Activated T-cell treated with anti-CD3 and anti-CD28 coated beads, Interleukin-2, amount 50 U/mL, for 4 hours (primary cell): ENCODE measurements around the gene TSKU. TPM values are rescaled to one million over a fixed set of nuclear protein-coding genes. Genes with fewer than 3 reads are reported as not detected.

Experiments
- ATAC-seq, 2 donors: fragments of 200-7000 bp; cut with Tn5 transposase; one replicate each; pipeline ENCODE4 v1.10.0; 2021
- DNase-seq: peaks from one replicate; pipeline ENCODE4 v3.0.0-alpha.2; 2020
- H3K27me3 Mint-ChIP-seq: one replicate; pipeline ENCODE4 v1.8.0; 2021; ENCODE audit warnings: low read depth, mixed read lengths
- H3K36me3 Mint-ChIP-seq: one replicate; pipeline ENCODE4 v1.8.0; 2022; ENCODE audit warnings: mixed read lengths; ENCODE audit not compliant: insufficient read depth
- H3K4me1 Mint-ChIP-seq: one replicate; pipeline ENCODE4 v1.8.0; 2021; ENCODE audit warnings: low read depth, mixed read lengths
- H3K4me3 Mint-ChIP-seq: one replicate; pipeline ENCODE4 v1.8.0; 2021; ENCODE audit warnings: mild to moderate bottlenecking, moderate library complexity, mixed read lengths
- H3K9me3 Mint-ChIP-seq: one replicate; pipeline ENCODE4 v1.8.0; 2021; ENCODE audit warnings: mixed read lengths
- total RNA-seq, 3 donors: library from RNA; stranded (reverse); gene quantifications; one replicate each; pipeline ENCODE4 v1.2.1, GENCODE V29; 2021

TSKU gene
- total RNA-seq, 3 donors from 2014 or later, result 0.16 to 0.38 (median 0.30) TPM

DNA sequence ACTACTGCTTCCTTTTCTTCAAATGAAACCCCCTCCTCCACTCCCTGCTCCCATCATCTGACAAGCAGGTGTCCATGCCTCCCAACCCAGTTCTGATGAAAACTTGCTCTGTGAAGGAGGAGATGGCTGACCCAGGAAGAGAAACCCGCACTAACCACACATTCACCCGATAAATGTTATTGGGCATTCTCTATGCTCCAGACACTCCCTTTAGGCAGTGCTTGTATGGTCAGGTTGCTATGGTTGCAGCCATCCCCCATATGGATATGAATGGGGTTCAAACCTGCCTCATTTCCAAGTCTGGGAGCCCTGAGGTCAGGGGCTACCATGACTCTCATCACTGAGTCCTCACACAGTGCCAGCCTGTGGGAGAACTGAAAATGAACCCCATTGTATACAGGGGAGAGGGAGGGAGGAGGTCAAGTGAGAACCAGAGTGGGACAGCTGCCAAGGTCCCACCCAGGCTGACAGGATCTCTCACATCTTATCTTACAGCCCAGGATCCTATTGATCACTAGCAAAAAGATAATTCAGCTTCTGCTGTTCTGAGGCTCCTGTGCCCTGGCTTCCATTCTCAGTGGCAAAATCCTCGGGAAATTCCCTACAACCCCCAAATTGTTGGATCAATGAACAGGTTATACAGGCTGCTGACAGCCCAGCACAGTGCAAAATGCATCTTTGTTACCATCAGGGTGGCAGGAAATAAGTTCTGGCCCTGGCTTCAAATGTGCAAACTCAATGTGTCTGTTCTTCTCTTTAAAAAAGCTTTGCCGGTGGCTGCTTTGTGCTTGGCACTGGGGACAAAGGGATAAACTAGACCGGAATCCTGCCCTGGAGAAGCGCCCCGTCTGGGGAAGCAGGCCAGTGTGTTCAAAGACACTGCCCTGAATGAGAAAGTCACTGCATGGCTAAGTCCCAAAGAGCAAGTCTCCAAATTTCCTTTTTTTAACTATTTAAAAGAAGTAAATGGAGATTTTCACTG is 54.8 kb downstream of the TSKU start:
- no peak overlapping the region for H3K4me3 Mint-ChIP-seq
- no peaks in the 10 kb centered on the region for H3K36me3 Mint-ChIP-seq
- no peak for ATAC-seq
- H3K4me1 Mint-ChIP-seq, result no peaks in the 10 kb centered on the region
- peaks cover 20% of the 10 kb centered on the region for H3K27me3 Mint-ChIP-seq
- H3K9me3 Mint-ChIP-seq, result no peaks in the 10 kb centered on the region
- no peak for DNase-seq

DNA sequence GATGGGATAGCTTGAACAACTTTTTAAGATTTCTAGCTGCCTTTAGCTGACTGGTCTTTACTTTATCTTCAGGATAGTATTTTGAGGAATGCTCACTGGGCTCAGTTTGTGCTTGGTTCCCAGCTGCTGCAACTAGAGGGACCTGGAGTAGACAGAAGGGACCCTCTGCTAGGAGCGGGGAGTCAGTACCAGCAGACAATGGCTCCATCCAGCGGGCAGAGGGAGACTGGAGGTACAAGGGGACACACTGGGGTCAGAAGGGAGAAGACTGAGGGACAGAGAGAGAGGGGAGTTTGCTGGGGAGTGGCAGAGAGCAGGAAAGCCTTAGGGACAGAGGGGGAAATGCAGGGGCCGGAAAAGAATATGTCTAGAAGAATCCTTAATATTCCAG is 55.5 kb downstream of the TSKU start:
- Mint-ChIP-seq H3K4me3 (no peak overlapping the region), H3K36me3 (no peaks in the 10 kb centered on the region), H3K9me3 (no peaks in the 10 kb centered on the region), H3K27me3 (peaks cover 22% of the 10 kb centered on the region), H3K4me1 (no peaks in the 10 kb centered on the region)
- DNase-seq, result no peak
- no peak for ATAC-seq

DNA sequence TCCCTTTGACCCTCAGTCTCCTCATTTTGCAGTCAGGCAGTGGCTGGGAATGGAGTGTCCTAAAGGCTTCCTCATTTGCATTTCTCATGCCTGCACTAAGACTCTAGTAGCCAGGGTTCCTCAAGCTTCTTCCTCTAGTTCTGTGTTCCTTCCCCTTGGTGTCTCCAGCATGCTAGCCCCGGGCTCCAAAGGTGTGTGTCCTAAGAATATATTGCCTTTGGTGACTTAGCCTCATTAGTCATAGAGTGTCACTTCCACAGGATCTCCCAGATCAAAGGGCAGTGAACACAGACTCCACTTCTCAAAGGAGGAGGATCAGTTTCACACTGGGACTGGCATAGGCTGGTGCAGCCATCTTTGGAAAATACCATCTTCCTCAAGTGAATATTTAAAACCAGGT is 56.2 kb downstream of the TSKU start:
- Mint-ChIP-seq H3K4me1 (no peaks in the 10 kb centered on the region), H3K36me3 (no peaks in the 10 kb centered on the region), H3K27me3 (peaks cover 24% of the 10 kb centered on the region), H3K9me3 (no peaks in the 10 kb centered on the region), H3K4me3 (no peak overlapping the region)
- ATAC-seq (no peak), DNase-seq (no peak)

DNA sequence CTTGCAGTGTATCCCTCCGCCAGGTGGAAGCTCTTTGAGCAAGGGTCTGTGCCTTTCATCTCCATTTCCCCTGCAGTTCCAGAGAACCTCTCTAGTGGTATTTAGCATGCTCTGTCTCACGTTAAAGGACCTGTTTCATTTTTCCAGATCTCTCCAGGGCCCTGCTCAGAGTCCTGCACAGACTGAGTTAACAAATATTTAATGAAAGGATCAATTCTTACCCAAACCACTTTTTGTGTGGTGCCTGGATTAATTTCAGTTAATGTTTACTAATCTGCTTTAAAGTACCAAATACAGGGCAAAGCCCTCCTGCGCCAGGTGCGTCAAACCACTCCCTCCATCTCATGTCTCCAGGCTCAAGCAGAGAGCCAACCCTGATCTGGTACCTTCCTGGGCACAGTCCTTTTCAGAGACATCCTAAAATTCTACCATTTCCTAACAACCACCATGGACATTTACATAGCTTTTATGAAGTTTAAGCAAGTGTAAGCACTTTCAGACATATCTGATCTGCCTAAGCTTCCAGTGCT is 58.8 kb downstream of the TSKU start:
- peaks cover 31% of the 10 kb centered on the region for H3K27me3 Mint-ChIP-seq
- no peak overlapping the region for H3K4me3 Mint-ChIP-seq
- H3K9me3 Mint-ChIP-seq, result no peaks in the 10 kb centered on the region
- DNase-seq (no peak), ATAC-seq (no peak)
- H3K36me3 Mint-ChIP-seq, result no peaks in the 10 kb centered on the region
- no peaks in the 10 kb centered on the region for H3K4me1 Mint-ChIP-seq

DNA sequence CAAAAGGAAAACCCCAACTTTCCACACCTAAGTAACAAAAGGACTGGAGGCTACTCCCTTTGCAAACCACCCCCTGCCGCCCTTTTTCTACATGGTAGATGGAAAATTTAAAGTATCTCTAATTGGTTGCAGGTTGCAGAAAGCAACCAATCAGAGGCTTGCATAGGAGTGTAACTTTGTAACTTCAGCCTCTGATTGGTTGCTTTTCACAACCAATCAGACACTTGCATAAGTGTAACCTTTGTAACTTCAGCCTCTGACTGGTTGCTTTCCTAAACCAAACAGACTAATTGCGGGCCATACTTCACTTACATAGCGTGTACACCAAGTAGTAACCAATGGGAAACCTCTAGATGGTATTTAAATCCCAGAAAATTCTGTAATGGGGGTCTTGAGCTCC is 60.8 kb downstream of the TSKU start:
- ATAC-seq, result no peak
- H3K4me3 Mint-ChIP-seq, result no peak overlapping the region
- H3K9me3 Mint-ChIP-seq, result no peaks in the 10 kb centered on the region
- H3K36me3 Mint-ChIP-seq, result no peaks in the 10 kb centered on the region
- peaks cover 38% of the 10 kb centered on the region for H3K27me3 Mint-ChIP-seq
- no peak for DNase-seq
- no peaks in the 10 kb centered on the region for H3K4me1 Mint-ChIP-seq

DNA sequence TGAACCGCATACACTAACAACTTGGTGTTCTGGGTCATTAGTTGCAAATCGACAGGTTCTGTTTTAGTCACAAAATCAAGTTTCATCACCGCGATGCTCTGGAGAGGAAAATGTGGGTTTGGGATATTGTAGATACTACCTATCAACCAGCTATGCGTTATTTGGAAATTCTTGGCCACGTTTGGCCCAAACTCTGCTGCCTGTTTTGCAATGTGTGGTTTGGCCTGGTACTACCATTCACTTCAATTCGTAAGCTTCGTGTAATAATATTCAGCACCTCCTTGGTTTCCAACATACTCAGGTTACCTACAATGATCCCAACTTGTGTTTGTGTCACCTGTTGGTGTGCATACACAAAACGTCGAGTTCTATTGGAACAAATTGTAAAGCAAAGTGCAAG is 61.4 kb downstream of the TSKU start:
- Mint-ChIP-seq H3K27me3 (peaks cover 38% of the 10 kb centered on the region), H3K36me3 (no peaks in the 10 kb centered on the region), H3K4me3 (no peak overlapping the region), H3K9me3 (no peaks in the 10 kb centered on the region), H3K4me1 (no peaks in the 10 kb centered on the region)
- no peak for ATAC-seq
- no peak for DNase-seq

DNA sequence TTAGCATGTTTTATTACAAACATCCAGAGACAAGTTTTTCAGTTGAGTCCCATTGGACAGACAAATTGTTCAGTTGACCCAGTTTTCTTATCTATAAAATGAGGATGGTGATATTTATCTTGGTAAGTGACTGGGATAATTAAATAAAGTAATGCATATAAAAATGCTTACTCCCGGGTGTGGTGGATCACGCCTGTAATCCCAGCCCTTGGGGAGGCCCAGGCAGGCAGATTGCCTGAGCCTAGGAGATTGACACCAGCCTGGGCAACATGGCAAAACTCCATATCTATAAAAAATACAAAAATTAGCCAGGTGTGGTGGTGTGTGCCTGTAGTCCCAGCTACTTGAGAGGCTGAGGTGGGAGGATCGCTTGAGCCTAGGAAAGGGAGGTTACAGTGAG is 61.9 kb downstream of the TSKU start:
- Mint-ChIP-seq H3K9me3 (no peaks in the 10 kb centered on the region), H3K4me1 (no peaks in the 10 kb centered on the region), H3K36me3 (no peaks in the 10 kb centered on the region), H3K4me3 (no peak overlapping the region), H3K27me3 (peaks cover 39% of the 10 kb centered on the region)
- ATAC-seq, result no peak
- DNase-seq, result no peak

DNA sequence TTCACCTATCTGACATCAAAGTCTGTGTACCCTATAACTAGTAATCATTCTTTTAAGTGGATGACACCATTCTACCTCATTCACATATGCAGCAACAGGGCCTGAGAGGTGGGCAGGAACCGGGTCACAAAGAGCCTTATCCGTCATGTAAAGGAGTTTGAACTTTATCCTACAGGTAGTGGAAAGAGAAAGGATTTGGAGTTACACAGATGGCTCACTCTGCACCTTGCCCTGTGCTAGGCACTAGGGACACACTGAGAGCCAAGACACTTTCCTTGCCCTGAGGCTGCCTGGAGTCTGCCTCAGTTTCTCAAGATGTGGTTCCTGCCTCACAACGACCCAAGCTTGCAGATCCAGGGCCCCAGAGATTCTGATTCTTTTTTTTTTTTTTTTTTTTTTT is 63.3 kb downstream of the TSKU start:
- DNase-seq (no peak), ATAC-seq (no peak)
- H3K4me1 Mint-ChIP-seq, result no peaks in the 10 kb centered on the region
- no peak overlapping the region for H3K4me3 Mint-ChIP-seq
- H3K27me3 Mint-ChIP-seq, result peaks cover 36% of the 10 kb centered on the region
- H3K36me3 Mint-ChIP-seq, result no peaks in the 10 kb centered on the region
- no peaks in the 10 kb centered on the region for H3K9me3 Mint-ChIP-seq

Other genes starting within 250 kb of the TSKU start
- 1 to 10 TPM; 4.6 to 5.8 (median 4.6) TPM for gene LRRC32, start 112.6 kb upstream of the TSKU start, total RNA-seq
- 10 to 100 TPM in 2 of 3 donors, 1 to 10 TPM in 1; 7.8 to 10.3 (median 10.2) TPM for gene ACER3, start 77.6 kb downstream of the TSKU start, total RNA-seq